Psoas muscle (tissue), 8 donors: ENCODE results near the gene TICRR. TPM values are rescaled to one million over a fixed set of nuclear protein-coding genes. Genes with fewer than 3 reads are reported as not detected.

Source experiments
- ATAC-seq, 4 donors: fragments of 200-7000 bp; cut with Tn5 transposase; one replicate each; pipeline ENCODE4 v1.9.1; 2020; ENCODE audit warnings: moderate library complexity in 3 of 4, mild to moderate bottlenecking in 2 of 4
- DNase-seq, 2 donors: peaks; one replicate each; pipeline ENCODE4 v3.0.0-alpha.2; 2020
- H3K27ac ChIP-seq: fragments of 200-600 bp; one replicate; pipeline ENCODE4 v1.8.0; 2022
- H3K27me3 ChIP-seq, 3 donors: fragments of 200-600 bp in 1 of 3; one replicate each; pipeline versions ENCODE4 v1.6.1 to v1.8.0; 2013 to 2022; ENCODE audit warnings: low read length in 2 of 3, mild to moderate bottlenecking in 2 of 3, moderate library complexity in 1 of 3; ENCODE audit not compliant: insufficient read depth in 3 of 3
- H3K36me3 ChIP-seq, 2 donors: fragments of 200-600 bp in 1 of 2; one replicate each; pipeline versions ENCODE4 v1.6.1 to v1.8.0; 2013 to 2022; ENCODE audit warnings: low read depth in 1 of 2, mild to moderate bottlenecking in 1 of 2, moderate library complexity in 1 of 2; ENCODE audit not compliant: insufficient read depth in 1 of 2
- H3K4me1 ChIP-seq: fragments of 200-600 bp; one replicate; pipeline ENCODE4 v1.8.0; 2022
- H3K4me3 ChIP-seq: fragments of 200-600 bp; one replicate; pipeline ENCODE4 v1.8.0; 2022; ENCODE audit warnings: mild to moderate bottlenecking
- H3K9me3 ChIP-seq: fragments of 200-600 bp; one replicate; pipeline ENCODE4 v1.8.0; 2022
- WGBS, 3 donors: extraction: QIAGEN DNeasy Blood & Tissue Kit; methylation state at CpG; one replicate each; pipeline versions ENCODE4 v1.1.6 to v1.1.7; 2013; 5-methylcytosine and 5-hydroxymethylcytosine counted together
- intact Hi-C, 2 donors: fragments of 100-400 bp; cut with DNase I; formaldehyde crosslinking; loops; one replicate each; pipeline versions ENCODE4 v1.11.0 to v1.14.2; 2022
- polyA plus RNA-seq, 3 donors: library from polyadenylated mRNA; stranded (reverse); fragments of 200-250 nt; gene quantifications; one replicate each; pipeline ENCODE4 v1.2.3, GENCODE V29; 2013
- total RNA-seq, 4 donors: library from RNA; stranded (reverse); fragmentation: NEBNext Ultra II Directional in 2 of 4; extraction: Animal tissue kit (Norgen Biotek cat#: 25700) in 2 of 4; gene quantifications; one replicate each; pipeline versions ENCODE4 v1.2.1 to v1.2.4, GENCODE V29; 2021 to 2023
- TF ChIP-seq, protein P1 (sequence below): fragments of 200-600 bp; IDR thresholded peaks from one replicate; pipeline ENCODE4 v1.8.0; 2022; ENCODE audit warnings: antibody characterized with exemption
- donor health status: healthy with polysubstance abuse.
- donor health status: DM: no; HTN: no; CAD: no; lungs with moderate emphysema.
- donor health status: Bipolar disorder and iron deficiency.
- donor health status: healthy.
- donor health status: DM: yes; HTN: yes; CAD: no.
- donor health status: DM: no; HTN: no; CAD: no.
- donor health status: DM: no; HTN: no; CAD: no.
- donor health status: DM: yes; HTN: yes; CAD: no.

The TICRR gene
- total and polyA plus RNA-seq, 7 donors: 0.01 to 0.04 (median 0.04) TPM; not detected in 4

DNA sequence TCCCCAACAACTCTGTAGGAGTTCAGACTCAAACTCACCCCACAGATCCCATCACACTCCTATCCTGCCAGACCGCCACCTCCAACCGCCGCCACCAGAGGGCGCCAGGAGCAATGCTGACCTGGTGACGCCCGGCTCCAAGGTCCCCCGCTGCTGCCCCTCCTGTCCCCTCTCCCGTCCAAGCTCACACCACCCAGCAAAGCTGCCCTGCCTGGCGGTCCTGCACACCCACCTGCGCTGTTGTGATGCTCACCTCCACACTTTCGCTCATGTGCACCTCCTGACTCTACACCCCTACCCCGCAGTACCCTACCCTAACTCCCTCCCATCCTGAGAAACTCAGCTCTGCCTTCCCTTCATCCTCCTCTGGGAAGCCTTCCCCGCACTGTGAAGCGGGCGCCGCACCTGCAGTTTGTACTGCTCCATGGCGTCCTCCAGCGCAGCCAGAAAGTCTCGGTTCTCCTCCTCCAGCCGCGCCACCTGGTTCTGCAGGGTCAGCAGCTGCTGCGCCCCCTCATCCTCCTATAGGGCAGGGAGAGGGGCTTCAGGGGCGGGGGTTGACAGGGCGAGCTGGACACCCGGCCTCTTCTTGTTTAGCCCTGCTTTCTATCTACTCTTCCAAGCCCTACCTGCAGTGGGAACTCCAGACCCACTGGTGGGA lies 72.1 kb downstream of the TICRR start:
- intact Hi-C loops: no loop called here
- no peak overlapping the region for H3K4me3 ChIP-seq
- ATAC-seq: peak; percentile 77 to 95 (median 79)
- H3K36me3 ChIP-seq: no peaks in the 10 kb centered on the region
- TF ChIP-seq, protein P1, sequence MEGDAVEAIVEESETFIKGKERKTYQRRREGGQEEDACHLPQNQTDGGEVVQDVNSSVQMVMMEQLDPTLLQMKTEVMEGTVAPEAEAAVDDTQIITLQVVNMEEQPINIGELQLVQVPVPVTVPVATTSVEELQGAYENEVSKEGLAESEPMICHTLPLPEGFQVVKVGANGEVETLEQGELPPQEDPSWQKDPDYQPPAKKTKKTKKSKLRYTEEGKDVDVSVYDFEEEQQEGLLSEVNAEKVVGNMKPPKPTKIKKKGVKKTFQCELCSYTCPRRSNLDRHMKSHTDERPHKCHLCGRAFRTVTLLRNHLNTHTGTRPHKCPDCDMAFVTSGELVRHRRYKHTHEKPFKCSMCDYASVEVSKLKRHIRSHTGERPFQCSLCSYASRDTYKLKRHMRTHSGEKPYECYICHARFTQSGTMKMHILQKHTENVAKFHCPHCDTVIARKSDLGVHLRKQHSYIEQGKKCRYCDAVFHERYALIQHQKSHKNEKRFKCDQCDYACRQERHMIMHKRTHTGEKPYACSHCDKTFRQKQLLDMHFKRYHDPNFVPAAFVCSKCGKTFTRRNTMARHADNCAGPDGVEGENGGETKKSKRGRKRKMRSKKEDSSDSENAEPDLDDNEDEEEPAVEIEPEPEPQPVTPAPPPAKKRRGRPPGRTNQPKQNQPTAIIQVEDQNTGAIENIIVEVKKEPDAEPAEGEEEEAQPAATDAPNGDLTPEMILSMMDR: peak; percentile 75
- no peaks in the 10 kb centered on the region for H3K4me1 ChIP-seq
- 49 to 54% (median 52%) methylated on average over 23 to 25 of the region's 25 CpGs for WGBS, 3 donors
- no peak overlapping the region for H3K27ac ChIP-seq
- no peaks in the 10 kb centered on the region for H3K27me3 ChIP-seq
- DNase-seq: peak; percentile 84 to 89
- no peaks in the 10 kb centered on the region for H3K9me3 ChIP-seq

DNA sequence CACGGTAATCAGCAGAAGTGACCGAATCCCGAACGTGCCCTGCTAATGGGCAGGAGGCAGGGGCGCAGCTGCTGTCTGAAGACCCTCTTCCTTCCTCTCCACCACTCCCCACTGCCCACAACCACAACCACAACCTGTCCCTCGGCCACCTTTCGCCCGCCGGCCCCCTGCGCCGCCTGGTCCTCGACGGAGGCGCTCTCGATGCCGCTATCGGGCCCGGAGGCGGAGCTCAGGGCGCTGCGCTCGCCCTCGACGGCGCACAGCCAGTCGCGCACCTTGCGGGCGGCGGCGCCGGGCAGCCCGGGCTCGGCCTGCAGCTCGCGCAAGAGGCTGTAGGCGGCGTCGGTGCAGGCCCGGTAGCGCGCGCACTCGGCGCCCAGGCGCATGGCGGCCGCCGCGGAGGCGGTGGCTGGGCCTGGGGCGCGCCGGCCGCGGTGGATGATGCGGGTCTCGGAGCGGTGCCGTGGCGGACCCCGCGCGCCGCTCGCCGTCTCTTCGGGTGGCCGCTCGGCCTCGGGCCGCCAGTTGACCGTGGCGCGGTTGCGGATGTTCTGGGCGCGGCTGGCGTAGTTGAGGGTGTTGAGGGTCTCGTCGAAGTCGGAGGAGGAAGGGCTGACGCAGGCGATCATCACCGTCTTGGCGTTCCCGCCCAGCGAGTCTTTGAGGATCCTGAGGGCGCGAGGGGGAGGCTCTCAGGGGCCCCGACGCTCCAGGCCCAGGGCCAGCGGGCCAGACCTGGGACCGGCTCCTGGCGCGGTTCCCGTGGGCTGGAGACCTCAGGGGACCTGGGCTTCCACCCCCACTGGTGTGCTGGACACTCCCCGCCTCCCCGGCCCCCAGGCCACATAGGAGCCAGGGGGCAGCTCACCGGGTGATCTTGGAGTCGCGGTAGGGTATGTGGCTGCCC lies 73.1 kb downstream of the TICRR start:
- 85 to 87% (median 85%) methylated on average over 81 to 102 of the region's 102 CpGs for WGBS, 3 donors
- no peaks in the 10 kb centered on the region for H3K9me3 ChIP-seq
- peaks cover 0 to 7% (median 5%) of the 10 kb centered on the region in 3 donors for H3K27me3 ChIP-seq
- intact Hi-C loops: no loop called here
- H3K36me3 ChIP-seq: no peaks in the 10 kb centered on the region
- H3K27ac ChIP-seq: no peak overlapping the region
- TF ChIP-seq, protein P1: no peak
- H3K4me1 ChIP-seq: no peaks in the 10 kb centered on the region
- no peak for DNase-seq
- ATAC-seq: no peak
- no peak overlapping the region for H3K4me3 ChIP-seq

DNA sequence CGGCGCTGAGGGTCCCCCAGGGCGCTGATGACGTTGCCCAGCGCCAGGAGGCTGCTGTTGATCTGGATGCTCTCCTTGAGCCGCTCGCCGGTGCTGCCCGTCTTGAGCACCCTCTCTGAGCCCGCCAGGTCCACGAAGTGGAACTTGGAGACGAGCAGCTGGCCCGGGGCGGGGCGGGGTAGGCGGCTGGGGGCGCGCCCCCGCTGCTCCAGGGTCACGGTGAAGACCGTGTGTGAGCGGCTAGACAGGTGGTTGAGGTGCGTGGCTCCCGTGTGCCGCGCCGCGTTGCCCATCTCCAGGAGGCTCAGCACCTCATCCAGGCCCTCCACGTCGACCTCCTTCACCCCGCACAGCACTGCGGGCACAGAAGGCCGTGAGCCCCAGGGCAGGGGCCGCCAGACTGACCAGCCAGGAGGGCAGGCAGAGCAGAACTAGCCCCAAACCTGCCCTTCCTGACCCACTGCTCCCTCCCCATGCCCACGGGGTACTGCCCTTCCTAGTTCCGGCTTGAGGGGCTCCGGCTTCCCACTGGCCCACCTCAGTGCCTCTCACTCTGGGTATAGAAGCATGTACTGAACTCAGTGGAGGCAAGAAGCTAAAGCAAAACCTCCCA lies 73.8 kb downstream of the TICRR start:
- H3K9me3 ChIP-seq: no peaks in the 10 kb centered on the region
- no peaks in the 10 kb centered on the region for H3K4me1 ChIP-seq
- no peaks in the 10 kb centered on the region for H3K36me3 ChIP-seq
- TF ChIP-seq, protein P1: no peak
- intact Hi-C loops: no loop called here
- DNase-seq (no peak), ATAC-seq (no peak)
- H3K4me3 ChIP-seq: no peak overlapping the region
- H3K27ac ChIP-seq: no peak overlapping the region
- peaks cover 0 to 12% (median 8%) of the 10 kb centered on the region in 3 donors for H3K27me3 ChIP-seq
- 95 to 97% (median 96%) methylated on average over 31 to 37 of the region's 37 CpGs for WGBS, 3 donors

GRCh38 chr15:89649716-89650115 lies 74.4 kb downstream of the TICRR start:
- Histone ChIP-seq H3K36me3 (no peaks in the 10 kb centered on the region), H3K4me3 (no peak overlapping the region), H3K27me3 (peaks cover 0 to 18% (median 8%) of the 10 kb centered on the region in 3 donors), H3K4me1 (no peaks in the 10 kb centered on the region), H3K27ac (no peak overlapping the region), H3K9me3 (no peaks in the 10 kb centered on the region)
- WGBS, 3 donors: 81 to 85% (median 85%) methylated on average over 15 of the region's 15 CpGs
- intact Hi-C loops: no loop called here
- no peak for DNase-seq
- TF ChIP-seq, protein P1: no peak
- no peak for ATAC-seq
